NOMO-1 treated with DMSO at 0.1 percent for 48 hours (cell line): ENCODE results near the gene KRTAP10-6.
A peak's percentile ranks its signal among the peaks of the same experiment; 100 is the strongest.
"Not testable (repeated sequence)": the region's sequence is repeated elsewhere in the genome, so short reads cannot be mapped to it uniquely, and the experiment has no call there.

ENCODE experiments used
- DNase-seq: peaks from one replicate; lab custom pipeline; 2025; ENCODE audit not compliant: unreplicated experiment; lab: John Stamatoyannopoulos, UW

Gene KRTAP10-6

GRCh38 chr21:44579833-44580144 is 12.5 kb downstream of the KRTAP10-6 start:
- DNase-seq: no peak

GRCh38 chr21:44579056-44579832 is 13.1 kb downstream of the KRTAP10-6 start:
- no peak for DNase-seq

DNA sequence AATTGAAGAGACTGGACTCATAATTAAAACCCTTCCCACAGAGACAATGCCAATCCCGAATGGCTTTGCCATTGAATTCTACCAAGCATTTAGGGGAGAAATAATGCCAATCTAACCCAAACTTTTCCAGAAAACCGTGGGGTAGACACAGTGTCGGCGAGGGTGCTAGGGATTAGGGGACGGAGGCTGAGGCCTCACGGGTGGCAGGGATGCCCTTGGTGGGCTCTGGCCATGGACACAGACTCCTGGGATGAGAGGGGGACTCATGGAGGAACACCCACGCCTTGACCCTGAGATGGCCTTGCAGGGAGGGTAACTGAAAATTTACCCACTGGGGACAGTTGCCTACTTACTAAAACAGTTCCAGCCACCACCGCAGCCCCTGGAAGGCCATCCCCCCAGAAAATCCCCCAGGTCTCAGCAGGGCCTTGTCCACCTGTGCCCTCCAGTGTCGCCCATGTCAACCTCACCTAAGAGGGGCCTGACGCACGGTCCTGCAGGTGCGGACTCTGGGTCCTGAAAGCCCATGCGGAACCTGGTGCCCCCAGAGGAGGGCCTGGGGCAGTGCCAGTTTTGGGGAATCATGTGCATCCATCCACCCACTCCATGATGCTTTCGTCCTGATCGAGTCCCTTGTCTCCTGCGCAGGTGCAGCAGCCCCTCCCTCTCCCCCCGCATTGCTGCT is 13.8 kb downstream of the KRTAP10-6 start:
- no peak for DNase-seq

DNA sequence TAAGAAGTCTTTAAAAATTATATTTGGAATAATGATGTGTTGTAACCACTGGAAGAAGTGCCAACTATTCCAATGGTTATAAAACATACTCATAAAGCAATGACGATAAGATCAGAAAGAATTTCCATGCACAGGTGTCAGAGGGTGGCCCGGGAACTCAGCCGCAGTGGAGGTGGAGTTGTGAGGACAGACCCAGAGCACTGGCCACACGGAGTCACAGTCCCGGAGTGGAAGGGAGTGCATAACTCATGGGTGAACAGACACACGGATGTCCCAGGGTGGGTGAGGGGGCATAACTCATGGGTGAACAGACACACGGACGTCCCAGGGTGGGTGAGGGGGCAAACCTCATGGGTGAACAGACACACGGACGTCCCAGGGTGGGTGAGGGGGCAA is 16.3 kb downstream of the KRTAP10-6 start:
- DNase-seq: no peak

DNA sequence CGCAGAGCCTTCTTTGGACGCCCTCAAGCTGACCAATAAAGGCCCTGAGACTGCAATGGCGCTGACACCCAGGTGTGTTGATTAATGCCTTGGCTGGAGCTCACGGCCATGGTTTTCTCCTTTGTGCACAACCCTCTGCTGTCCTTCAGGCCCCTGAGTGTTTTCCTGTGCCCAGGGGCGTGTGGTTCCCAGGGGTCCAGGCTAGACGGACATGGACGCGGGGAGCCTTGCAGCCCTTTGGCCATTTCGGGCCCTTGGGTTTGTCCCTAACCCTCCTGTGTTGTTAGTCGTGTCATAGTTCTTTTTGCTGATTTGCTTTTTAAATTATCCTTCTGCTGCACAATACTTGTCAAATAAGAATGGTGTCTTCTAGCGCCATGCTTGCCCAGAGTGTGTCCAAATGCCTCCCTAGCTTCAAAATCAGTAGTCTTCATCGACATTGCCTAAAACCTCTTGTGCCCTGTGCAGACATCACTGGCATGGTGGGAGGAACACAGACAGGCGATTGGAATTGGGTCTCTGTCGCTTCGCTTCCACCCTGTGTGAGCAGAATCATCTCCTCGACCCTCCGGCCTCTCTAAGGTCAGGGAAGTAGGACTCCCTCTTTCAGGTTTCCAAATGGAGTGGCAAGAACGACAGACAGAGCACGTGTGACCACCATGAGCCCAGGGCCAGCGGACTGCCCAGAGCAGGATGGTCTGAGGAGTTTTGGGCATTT is 16.8 kb downstream of the KRTAP10-6 start:
- DNase-seq: no peak

GRCh38 chr21:44574457-44575306 is 17.6 kb downstream of the KRTAP10-6 start:
- DNase-seq: no peak

- DNase-seq: not testable (repeated sequence)
These were observed 18.5 kb downstream of the KRTAP10-6 start, which contains the start of gene KRTAP10-4 for GRCh38 chr21:44573630-44574456. KRTAP10-4 (plus strand) TSS chr21:44573729; CDS start chr21:44573759, 30 bp downstream.

- no peak for DNase-seq
These were observed 19.2 kb downstream of the KRTAP10-6 start for GRCh38 chr21:44572959-44573583.

GRCh38 chr21:44571844-44572782 is 20.2 kb downstream of the KRTAP10-6 start:
- DNase-seq: no peak

- DNase-seq: no peak
These were observed 21.0 kb downstream of the KRTAP10-6 start for GRCh38 chr21:44571296-44571695.

DNA sequence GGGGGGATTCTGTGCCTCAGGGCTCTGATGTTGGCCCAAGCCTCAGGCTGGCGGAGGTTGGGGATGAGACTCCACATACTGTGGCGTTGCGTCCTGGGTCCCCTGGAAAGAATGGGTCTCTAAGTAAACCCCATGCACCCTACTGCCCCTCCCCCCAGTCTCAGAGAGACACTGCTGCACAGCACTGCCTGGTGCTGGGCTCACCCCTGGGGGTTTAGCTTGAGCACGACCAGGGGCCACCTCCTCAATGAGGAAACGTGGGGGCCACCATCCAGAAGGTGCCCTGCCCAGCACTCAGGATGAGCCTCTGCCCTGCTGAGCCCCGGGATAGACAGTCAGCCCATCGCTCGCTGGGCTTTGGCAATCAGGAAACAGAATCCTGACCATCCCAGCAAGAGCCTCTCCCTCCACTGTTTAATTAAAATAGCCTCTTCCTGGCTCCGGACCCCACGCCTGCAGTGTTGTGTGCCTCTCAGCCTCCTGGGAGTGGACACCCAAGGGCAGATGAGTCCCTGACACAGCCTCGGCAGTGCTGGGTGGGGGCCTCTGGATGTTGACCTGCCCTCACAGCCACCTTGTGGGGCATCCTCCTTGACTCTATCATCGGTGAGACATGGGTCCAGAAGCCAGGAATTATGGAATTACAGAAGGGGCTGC is 22.3 kb downstream of the KRTAP10-6 start:
- DNase-seq: no peak

DNA sequence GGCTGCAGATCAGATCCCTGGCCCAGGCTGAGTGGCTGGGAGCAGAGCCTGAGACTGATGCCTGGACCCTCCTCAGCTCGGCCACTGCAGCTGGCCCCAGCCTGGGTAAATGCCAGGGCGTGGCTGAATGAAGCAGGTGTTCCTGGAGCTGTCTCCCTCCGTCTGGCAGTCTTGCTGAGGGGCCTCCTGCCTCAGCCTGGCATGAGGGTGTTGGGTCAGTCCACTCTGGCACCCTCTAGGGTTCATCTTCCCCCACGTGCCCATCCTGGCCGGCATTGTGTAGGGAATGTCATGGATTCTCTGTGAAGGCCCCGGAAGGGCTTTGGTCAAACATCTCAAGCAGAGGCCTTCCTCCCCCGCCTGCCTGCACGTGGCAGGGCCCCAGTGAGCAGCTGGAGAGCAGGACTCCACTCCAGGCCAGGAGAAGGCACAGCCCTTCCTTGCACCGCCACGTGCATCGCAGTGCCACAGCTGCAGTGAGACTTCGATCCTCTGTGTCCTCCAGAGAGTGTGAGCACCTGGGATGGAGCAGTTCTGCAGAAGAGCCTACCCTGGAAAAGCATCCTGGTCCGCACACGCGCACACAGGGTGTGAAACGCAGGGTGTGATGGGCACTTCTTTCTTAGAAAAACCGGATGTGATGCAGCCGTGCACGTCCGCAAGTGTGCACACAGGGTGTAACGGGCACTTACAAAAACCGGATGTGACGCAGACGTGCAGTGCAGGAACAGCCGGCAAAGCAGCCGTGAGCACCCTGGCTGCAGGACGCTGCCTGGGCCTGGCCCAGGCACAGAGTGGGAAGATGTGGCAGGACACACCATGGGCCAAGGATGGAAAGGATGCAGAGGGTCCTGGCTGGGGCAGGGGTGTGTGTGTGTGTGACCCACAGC is 23.4 kb downstream of the KRTAP10-6 start:
- DNase-seq: no peak

DNA sequence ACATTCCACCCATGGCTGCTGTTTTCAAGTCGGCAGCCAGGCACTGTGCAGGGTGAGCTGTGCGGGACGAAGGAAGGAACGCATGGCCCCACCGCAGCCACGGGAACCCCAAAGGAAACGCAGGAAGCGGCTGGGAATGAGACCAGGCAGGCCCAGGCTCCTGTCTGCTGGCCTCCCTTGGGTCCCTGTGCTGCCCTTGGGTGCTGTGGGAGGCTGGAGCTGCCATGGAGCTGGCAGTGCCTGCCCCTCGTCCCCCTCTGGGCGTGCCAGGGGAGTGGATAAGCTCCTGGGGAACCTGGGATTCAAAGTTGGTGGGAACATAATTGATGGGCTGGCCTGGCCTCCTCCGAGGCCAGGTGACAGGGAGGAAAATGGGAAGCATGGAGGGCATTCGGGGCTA is 24.0 kb downstream of the KRTAP10-6 start:
- no peak for DNase-seq

GRCh38 chr21:44567481-44568171 is 24.7 kb downstream of the KRTAP10-6 start:
- DNase-seq: no peak

DNA sequence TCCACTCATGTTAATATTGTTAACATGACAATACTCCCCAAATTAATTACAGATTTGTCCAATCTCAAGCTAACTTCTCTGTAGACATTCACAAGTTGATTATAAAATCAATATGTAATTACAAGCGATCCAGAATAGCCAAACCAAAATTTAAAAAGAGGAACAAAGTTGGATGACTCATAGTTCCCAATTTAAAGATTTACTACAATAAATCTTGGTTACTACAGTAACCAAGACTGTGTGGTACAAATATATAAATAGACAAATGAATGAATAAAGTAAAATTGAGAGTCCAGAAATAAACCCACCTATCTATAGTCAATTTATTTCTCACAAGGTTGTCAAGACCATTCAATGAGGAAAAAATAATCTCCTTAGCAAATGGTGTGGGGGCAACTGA is 25.9 kb downstream of the KRTAP10-6 start:
- DNase-seq: peak; percentile 90

DNA sequence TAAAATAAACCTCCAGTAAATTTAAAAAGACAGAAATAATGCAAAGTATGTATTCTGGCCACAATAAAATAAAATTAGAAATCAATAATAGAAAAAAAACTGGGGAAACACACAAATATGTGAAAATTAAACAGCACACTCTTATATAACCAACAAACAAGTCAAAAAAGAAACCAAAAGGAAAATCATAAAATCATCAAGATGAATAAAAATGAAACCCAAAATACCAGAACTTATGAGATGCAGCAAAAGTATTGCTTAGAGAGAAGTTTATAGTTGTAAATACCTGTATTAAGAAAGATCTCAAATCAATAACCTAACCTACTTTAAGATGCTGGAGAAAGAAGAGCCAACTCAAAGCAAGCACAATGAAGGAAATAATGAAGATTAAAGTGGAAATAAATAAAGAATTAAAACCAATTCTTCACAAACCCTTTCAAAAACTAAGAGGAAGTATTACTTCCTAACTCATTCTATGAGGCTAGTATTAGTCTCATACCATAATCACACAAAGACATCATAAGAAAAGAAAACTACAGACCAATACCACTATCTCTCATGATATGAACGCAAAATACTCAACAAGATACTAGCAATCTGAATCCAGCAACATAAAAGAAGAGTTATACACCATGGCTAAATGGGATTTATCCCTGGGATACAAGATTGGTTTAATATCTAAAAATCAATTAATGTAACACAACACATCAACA is 27.3 kb downstream of the KRTAP10-6 start:
- DNase-seq: no peak
